HG02642 (cell line): ENCODE results near the gene RBFOX1.
"Not testable (repeated sequence)": the region's sequence is repeated elsewhere in the genome, so short reads cannot be mapped to it uniquely, and the experiment has no call there.

ENCODE experiments used
- ATAC-seq: cut with Tn5 transposase; IDR thresholded peaks from one replicate; pipeline ENCODE4 v1.9.1; 2021; ENCODE audit warnings: mild to moderate bottlenecking; ENCODE audit not compliant: unreplicated experiment, poor library complexity

The RBFOX1 gene

DNA sequence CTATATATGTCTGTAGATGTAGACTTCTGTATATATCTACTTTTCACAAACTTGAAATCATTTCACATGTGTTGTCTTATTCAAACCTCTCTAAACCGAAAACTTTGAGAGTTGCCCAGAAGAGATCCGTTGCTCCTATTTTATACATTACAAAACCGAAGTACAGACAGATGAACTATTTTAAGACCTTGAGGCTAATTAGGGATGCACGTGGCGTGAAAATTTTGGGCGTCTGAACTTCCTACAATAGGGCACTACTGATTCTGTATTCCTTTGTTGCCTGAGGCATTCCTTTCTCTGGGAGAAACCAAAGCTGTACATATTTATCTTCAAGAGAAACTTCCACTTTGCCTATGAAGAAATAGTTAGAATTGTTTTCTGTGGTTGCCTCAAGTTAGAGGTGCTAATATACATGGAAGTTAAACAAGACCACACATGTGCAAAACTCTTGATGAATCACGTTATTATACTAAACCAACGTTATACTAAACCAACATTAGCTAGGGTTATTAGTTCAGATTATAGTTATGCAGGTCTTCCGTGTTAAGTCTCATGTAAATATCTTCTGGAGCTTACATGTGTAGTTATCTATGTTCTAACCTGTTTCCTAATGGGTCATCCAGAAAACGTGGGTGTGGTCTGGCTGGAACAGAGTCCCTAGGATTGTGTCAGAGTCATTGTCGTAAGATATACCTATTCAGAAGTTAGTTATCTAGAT, 111.2 kb downstream of the RBFOX1 start:
- no peak for ATAC-seq

DNA sequence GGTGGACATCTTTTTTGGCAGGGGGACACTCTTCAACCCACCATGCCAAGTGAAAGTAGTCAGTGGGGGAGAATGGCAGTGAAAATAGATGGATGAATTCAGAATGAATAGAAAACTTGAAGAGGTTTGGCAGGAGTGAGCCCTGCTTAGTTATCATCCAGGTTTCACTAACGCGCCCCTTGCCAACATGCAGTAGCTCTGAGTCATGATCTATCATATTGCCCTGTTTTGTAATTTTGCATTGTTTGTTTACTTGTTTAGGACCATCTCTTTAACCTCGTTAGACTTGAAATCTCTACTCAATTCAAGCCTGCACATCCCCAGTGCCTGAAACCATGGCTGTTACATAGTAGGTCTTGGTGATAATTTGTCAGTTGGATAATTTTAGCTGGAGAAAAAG, 116.7 kb downstream of the RBFOX1 start:
- no peak for ATAC-seq

DNA sequence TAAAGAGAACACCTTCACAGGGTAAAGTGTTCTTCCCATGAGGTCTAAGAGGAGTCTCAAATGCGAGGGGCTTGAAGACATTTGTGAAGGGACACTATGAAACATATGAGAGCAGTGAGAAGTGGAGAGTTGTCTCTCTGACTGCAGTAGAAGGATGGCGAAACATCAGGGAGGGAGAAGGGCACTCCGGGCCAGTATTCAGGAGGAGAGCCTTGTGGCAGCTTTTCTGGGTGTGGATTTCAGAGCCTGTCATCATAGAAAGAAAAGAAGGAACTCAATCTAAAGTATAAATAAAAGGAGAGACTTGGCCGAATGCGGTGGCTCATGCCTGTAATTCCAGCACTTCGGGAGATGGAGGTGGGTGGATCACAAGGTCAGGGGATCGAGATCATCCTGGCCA, 117.2 kb downstream of the RBFOX1 start:
- no peak for ATAC-seq

DNA sequence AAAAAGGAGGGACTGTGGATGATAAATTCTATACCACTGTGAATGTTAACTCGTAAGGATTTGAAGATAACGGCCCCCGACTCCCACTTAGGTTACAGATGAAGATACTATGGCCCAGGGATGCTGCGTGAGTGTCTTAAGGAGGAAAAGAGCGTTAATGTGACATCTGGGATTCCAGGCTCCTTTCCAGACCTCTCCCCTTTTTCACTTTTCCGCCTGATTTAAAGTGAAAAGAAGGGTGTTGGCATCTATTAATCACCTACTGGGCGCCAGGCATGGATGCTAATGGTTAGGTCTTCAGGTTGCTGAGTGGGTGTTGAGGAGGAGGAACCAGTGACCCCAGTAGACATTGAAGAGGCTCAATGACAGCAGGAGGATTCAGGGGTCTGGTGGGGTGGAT, 117.8 kb downstream of the RBFOX1 start:
- no peak for ATAC-seq

DNA sequence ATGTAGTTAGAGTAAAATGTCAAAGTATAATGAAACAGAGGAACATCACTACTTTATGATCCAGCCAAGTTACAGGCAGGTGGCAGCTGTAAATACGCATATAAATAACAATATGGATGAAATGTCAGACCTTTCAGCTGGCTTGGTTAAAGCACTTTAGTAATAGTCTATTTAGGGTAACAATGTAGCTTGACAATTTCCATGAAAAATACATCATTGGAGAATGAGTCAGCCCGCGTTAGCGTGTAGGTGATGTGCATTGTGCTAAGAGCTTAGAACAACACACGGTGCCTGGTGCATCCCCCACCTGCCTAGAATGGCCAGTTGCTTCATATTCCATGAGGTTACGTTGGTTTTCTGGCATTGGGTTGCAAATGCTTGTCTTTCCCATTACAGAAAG, 119.4 kb downstream of the RBFOX1 start:
- no peak for ATAC-seq

DNA sequence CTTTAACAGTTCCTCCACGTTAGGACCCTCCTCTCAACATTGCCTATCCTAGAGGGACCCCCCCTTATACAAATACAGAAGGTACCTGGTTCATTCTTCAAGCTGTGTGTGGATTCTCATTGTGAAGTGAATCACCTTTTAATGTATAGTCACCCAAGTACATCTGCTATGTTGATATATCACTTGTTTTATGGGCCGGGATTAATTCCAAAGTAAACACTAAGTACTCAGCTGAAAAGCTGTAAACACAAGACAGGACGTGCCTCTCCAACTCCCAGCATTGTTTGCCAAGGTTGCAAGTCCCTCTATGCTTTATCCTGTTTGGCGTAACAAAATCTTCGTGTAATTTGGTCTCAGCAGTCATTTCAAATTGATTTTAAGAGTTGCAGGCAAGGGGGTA, 123.6 kb downstream of the RBFOX1 start:
- ATAC-seq, result no peak

DNA sequence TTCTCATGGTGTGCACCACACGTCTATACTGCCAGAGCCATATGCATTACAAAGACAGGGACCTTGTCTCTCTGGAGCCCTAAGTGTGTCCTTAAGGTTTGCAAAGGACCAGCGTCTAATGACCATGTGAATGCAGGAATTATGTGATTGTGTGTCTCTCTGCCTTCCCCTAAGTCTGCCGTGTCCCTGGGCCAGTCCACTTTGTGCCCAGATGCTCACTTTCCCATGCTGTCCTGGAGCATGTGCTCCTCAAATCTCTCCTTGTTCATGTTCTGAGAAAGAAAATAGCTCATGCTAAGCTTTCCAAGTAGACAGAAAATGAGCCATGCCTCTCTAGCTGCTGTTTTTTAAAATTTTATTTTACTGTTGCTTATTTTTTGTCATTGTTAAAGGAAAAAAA, 125.5 kb downstream of the RBFOX1 start:
- ATAC-seq, result no peak

DNA sequence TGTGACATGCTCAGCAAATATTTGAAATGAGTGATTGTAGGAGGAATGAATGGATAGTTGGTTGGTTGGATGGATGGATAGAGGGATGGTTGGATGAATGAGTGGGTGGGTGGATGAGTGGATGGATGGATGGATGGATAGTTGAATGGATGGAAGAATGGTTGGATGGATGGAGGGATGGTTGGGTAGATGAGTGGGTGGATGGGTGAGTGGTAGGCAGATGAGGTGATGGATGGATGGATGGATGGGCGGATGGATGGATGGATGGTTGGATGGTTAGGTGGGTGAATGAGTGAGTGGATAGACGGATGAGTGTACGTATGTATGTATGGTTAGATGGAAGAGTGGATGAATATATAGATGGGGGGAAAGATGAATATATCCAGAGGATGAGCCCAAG, 137.7 kb downstream of the RBFOX1 start:
- no peak for ATAC-seq

DNA sequence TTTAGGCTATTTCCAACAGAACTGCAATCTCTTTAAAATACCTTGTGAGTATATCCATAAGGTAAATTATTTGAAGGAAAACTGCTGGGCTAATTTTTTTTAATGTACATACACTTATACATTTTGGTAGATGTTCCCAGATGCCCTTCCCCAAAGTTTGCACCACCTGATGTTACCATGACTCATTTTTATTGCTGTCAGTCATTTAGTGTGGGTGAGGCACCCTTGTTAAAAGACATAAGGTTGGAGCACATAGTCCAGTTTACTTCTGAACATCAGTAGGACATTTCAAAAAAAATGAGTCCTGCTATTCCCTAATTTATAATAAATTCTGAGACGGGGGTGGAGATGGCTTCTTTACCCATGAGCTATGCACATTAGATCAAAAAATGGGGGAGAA, 138.6 kb downstream of the RBFOX1 start:
- no peak for ATAC-seq

DNA sequence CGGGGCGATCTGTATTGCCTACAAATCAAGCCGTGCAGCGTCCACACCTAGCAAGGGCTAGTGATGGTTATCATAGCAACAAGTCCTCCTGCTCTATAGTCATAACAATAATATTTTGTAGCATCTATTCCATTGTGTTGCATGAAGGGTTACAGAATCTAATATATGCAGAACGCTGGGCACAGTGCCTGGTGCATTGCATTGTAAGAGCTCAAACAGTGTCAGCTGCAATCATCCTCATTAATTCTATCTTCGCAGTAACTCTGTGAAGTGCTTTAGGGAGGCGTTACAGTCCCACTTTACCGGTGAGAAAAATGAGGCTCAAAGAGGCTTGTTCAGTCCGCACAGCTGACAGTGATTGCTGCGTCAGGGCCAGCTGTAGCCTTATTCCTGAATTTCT, 149.4 kb downstream of the RBFOX1 start:
- ATAC-seq, result no peak

DNA sequence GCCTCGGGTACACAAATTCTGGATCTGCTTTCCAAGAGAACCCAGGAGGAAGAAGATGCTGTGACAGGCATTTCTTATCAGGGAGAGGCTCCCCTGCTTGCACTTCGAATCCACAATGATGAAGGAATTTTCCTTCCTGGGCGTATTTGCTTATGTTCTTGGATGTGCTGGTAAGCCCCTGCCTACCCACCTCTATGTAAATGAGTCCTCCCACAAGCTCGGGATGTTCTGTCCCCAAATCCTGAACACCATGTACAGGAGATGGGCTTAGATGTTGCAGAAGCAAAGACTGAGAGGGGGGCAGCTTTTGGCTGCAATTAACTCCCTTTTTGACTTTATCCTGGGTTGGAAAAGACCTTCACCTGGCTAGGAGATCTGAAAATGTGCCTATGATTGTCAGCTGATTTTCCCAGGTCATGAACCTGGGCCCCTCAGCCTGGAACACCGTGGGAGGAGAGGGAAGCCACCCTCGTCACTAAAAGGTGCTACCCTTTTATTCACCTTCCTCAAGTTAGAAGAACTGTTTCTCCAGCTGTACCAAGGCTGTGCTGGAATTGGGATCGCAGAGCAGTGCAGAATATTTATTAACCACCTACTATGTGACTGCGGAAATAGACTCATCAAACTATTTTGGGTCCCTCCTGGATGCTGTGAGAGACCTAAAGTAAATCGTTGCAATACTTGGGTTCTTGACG, 150.1 kb downstream of the RBFOX1 start:
- no peak for ATAC-seq

DNA sequence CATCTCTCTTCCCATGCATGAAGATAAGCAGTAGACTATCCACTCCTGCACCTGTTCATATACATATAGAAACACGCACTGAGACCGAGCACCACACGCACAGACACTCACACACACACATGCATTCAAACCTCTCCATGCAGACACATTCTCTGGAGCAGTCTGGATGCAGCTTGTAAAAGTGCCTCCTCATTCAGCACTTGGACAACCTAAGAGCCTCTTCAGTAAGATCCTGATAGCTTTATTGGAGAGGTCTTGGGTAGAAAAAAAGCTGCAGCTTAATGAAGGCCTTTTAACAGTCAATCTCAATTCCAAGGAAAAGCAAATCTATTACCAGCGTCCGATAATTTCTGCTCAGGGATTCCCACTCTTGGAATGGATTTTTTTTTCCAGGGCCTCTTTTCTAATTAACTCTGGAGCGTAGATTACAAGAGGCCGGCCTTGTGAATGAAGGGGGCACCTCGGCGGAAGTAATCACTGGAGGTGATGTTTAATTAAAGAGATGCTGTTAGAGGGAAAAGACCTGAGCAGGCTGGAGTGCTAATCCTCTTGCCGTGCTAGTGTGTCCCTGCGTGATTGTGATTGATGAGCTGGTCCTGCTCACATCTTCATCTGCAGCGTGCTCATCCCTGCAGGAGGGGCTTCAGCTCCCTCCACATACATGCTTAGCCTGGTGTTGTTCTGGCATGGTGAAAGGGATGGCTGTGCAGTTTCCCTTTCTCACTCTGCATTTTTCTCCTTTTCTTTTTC, 155.1 kb downstream of the RBFOX1 start:
- no peak for ATAC-seq

DNA sequence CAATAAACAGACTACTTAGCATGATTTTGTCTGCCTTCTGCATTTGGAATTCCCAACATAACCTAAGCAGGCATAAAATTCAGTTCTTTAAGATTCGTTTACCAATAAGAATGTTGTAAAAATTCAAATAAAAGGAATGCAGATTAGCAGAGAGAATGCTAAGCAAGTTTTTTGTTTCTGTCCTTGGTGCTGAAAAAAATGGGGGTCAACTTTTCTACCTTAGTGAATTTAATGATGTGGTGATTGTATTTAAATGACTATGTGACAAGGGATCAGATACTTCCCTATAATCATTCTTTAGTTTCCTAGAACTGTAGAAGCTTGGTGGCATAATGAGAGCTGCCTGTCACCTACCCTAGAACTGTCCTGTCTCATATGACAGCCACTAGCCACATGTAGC, 159.5 kb downstream of the RBFOX1 start:
- ATAC-seq, result no peak

DNA sequence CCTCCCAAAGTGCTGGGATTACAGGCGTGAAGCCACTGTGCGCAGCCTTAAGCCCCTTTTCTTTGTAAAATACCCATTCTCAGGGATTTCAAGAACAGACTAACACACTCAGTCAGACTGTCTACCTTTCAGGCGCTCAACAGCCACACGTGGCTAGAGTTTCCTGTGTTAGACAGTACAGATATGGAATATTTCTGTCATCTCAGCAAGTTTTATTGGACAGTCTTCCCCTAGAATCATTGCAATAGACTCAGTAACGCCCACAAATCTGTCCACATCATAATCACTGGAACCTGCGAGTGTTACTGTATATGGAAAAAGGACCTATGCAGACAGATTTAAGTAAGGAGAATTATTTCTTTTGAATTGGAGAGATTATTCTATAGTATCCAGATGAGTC, 160.5 kb downstream of the RBFOX1 start:
- ATAC-seq, result no peak

DNA sequence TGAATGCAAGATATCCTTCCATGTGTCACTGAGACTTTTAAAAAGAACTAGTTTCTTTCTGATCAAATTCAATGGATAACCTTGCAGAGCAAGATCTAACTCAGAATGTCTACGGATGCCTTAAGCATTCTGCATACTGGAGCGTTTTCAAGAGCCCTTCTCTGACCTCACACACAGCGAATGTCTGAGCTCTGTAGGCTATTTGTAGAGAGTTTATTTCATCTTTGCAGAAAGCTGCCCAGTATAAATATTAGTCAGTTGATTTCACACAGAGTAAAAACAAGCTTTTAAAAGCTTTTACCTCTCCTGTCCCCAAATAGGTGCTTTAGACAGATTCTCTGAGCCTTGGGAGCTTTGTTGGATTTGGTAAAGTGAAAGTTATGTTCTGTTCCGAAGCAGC, 165.0 kb downstream of the RBFOX1 start:
- ATAC-seq, result no peak

DNA sequence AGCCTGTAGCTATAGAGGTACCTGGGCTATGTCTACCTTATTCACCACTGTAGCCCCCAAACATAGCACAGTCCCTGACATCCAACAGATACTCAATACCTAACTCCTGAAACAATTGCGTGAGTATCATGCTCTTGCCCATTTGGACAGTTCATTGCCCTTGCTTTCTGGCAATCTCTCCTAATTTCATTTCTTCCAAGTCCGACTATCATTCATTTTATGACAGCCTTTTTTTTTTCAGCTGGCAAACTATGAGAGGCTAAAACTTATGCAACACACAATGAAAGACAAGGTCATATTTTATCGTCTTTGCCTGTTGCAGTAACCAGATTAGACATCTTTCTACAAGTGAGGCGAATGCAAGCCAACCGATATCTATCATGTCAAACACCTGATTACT, 169.2 kb downstream of the RBFOX1 start:
- ATAC-seq, result no peak

DNA sequence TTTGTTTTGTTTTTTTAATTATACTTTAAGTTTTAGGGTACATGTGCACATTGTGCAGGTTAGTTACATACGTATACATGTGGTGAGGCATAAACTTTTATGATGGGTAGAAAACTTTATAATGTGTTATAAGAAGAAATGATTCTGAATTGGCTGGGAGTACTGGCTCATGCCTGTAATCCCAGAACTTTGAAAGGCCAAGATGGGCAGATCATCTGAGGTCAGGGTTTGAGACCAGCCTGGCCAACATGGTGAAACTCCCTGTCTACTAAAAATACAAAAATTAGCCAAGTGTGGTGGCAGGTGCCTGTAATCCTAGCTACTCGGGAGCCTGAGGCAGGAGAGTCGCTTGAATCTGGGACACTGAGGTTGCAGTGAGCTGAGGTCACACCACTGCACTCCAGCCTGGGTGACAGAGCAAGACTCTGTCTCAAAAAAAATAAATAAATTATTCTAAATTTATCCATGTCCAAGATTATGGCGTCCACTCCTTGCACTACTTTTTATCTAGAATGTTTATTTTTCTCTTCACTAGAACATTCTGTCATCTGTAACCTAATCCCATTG, 170.0 kb downstream of the RBFOX1 start:
- ATAC-seq, result not testable (repeated sequence)

DNA sequence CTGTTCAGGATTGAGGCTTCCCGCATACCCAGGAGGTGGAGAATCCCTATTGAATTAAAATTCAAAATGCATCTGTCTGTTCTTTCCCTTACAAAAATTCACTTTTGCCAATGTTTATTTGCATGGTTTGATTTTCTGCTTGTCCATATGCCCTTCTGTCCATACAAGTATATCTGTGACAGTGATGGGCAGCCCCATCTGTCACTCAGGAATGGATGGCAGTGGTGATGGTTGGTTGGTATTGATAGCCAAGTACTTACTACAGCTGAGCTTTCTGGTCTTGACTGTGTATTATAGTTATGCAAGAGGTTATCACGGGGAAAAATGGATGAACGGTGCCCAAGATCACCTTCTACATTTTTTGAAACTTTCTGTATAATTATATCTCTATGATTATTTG, 171.0 kb downstream of the RBFOX1 start:
- ATAC-seq, result no peak

DNA sequence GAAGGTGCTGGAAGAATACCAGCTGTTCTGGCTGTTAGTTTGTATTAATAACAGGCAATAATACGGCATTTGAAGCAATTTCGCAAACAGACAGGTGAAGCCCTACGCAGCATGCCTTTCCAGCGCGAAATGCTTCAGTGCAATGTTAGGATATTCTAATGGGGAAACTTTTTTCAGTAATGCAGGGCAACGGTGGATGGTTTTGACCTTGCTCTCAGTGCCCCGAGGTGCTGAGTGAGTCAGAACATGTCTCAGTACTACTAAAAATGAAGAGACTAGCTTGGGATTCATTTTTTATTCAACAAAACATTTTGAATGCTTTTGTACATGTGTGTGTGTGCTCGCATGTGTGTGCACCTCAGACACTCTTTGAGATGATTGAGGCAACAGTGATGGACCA, 172.2 kb downstream of the RBFOX1 start:
- ATAC-seq, result no peak

DNA sequence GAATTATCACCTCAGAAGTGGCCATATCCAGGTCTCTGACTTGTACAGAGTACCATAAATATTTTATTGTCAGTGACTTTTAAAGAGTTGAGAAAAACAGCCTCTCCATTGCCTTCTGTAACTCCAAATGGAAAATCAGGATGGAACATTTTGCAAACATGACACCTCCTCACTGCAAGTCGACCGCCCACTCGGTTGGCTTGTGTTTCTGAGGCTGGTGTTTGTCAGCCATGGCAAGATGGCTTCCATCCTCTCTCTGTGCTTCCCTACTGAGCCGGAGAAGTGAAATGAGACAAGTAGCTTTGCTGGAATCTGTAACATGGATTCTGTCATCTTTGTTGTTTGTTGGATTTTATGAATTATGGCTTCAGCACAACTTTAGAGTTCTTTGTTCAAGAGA, 172.8 kb downstream of the RBFOX1 start:
- ATAC-seq, result no peak

DNA sequence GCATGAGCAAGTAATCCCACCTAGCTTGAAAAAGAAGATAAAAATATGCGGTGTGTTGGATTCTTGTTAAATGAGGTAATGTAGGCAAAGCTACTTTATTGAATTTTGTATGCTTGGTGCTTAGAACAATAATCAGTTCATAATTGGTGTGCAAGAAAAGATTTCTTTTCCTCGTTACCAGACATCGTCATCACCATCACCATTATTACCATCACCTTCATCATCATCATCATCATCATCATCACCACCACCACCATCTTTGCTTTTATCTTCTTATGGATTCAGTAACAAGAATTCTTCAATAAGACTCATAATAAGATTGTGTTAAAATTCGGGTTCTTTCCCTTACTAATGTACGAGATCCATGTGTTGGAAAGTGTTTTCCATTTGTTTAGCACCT, 173.7 kb downstream of the RBFOX1 start:
- no peak for ATAC-seq
